NB4 (cell line): ENCODE measurements around the gene SETD6.

ENCODE experiments used
- DNase-seq: peaks from one replicate; pipeline ENCODE4 v3.0.0; 2010; ENCODE audit warnings: low read depth
- H3K4me3 ChIP-seq: one replicate; pipeline ENCODE4 v1.5.1; 2011; ENCODE audit warnings: mild to moderate bottlenecking, low read depth, low read length, moderate library complexity
- CTCF ChIP-seq: IDR thresholded peaks from one replicate; pipeline ENCODE4 v1.5.1; 2012; ENCODE audit warnings: low read depth, low read length
- MAX ChIP-seq: IDR thresholded peaks from 2 replicates; pipeline ENCODE4 v1.6.1; 2011; ENCODE audit warnings: low read depth, low read length
- MYC ChIP-seq: IDR thresholded peaks from 2 replicates; pipeline ENCODE4 v1.6.1; 2011; ENCODE audit warnings: low read depth, low read length
- POLR2A ChIP-seq: IDR thresholded peaks from 2 replicates; pipeline ENCODE4 v1.6.1; 2011; ENCODE audit warnings: mild to moderate bottlenecking; ENCODE audit not compliant: insufficient read length; ENCODE audit errors: extremely low read depth

Gene SETD6

GRCh38 chr16:58472827-58473226 is 42.5 kb upstream of the SETD6 start:
- TF ChIP-seq MAX (no peak), CTCF (no peak), MYC (no peak), POLR2A (no peak)
- no peak for DNase-seq
- no peak overlapping the region for H3K4me3 ChIP-seq

GRCh38 chr16:58474296-58474695 is 41.0 kb upstream of the SETD6 start:
- TF ChIP-seq MAX (no peak), MYC (no peak), POLR2A (no peak), CTCF (no peak)
- DNase-seq, result no peak
- no peak overlapping the region for H3K4me3 ChIP-seq

GRCh38 chr16:58475091-58475619 is 40.2 kb upstream of the SETD6 start:
- TF ChIP-seq MAX (no peak), POLR2A (no peak), CTCF (no peak), MYC (no peak)
- no peak overlapping the region for H3K4me3 ChIP-seq

GRCh38 chr16:58476791-58477190 is 38.5 kb upstream of the SETD6 start:
- no peak for TF ChIP-seq MAX
- TF ChIP-seq CTCF, result no peak
- TF ChIP-seq POLR2A, result no peak
- TF ChIP-seq MYC, result no peak
- no peak for DNase-seq
- H3K4me3 ChIP-seq, result no peak overlapping the region

More at GRCh38 chr16:58475091-58475619, 40.2 kb upstream of the SETD6 start:
- no peak for DNase-seq

GRCh38 chr16:58478427-58478826 is 36.9 kb upstream of the SETD6 start:
- no peak overlapping the region for H3K4me3 ChIP-seq
- TF ChIP-seq POLR2A (no peak), MYC (no peak), MAX (no peak), CTCF (no peak)
- DNase-seq, result no peak
